WERI-Rb-1 (cell line): ENCODE measurements around the gene CD99L2.
"Not testable (repeated sequence)": the region's sequence is repeated elsewhere in the genome, so short reads cannot be mapped to it uniquely, and the experiment has no call there.

Experiments
- DNase-seq: peaks from one replicate; pipeline ENCODE4 v3.0.0-alpha.2; 2020
- H3K27ac ChIP-seq: fragments of 250-450 bp; sonication (Bioruptor Pico); 2 replicates; pipeline ENCODE4 v1.5.1; 2020; ENCODE audit warnings: mild to moderate bottlenecking, moderate library complexity
- H3K27me3 ChIP-seq: fragments of 250-450 bp; sonication (Bioruptor Pico); 2 replicates; pipeline ENCODE4 v1.5.1; 2021; ENCODE audit warnings: mild to moderate bottlenecking, low read depth, moderate library complexity; ENCODE audit not compliant: insufficient read depth, severe bottlenecking
- H3K36me3 ChIP-seq: fragments of 250-450 bp; sonication (Bioruptor Pico); 2 replicates; pipeline ENCODE4 v1.5.1; 2020; ENCODE audit warnings: mild to moderate bottlenecking, moderate library complexity
- H3K4me3 ChIP-seq: 2 replicates; pipeline ENCODE4 v1.5.1; 2011; ENCODE audit warnings: low read depth, mild to moderate bottlenecking, control low read depth, low read length
- H3K9me3 ChIP-seq: fragments of 250-450 bp; sonication (Bioruptor Pico); 2 replicates; pipeline ENCODE4 v1.5.1; 2021; ENCODE audit warnings: mild to moderate bottlenecking, moderate library complexity; ENCODE audit not compliant: severe bottlenecking
- CTCF ChIP-seq: IDR thresholded peaks from 2 replicates; pipeline ENCODE4 v1.5.1; 2011; ENCODE audit warnings: low read depth, mild to moderate bottlenecking, control low read depth, inconsistent platforms, low read length

Gene CD99L2

GRCh38 chrX:150831863-150832262, 66.6 kb downstream of the CD99L2 start:
- Histone ChIP-seq H3K9me3 (peaks cover 2% of the 10 kb centered on the region), H3K27ac (no peak overlapping the region), H3K36me3 (no peaks in the 10 kb centered on the region), H3K27me3 (no peaks in the 10 kb centered on the region), H3K4me3 (no peak overlapping the region)
- no peak for TF ChIP-seq CTCF
- DNase-seq: no peak

- Histone ChIP-seq H3K27me3 (no peaks in the 10 kb centered on the region), H3K9me3 (no peaks in the 10 kb centered on the region), H3K4me3 (no peak overlapping the region), H3K27ac (no peak overlapping the region), H3K36me3 (no peaks in the 10 kb centered on the region)
- DNase-seq: no peak
- no peak for TF ChIP-seq CTCF
Observed at GRCh38 chrX:150828785-150829184, 69.7 kb downstream of the CD99L2 start.

- H3K4me3 ChIP-seq, DNase-seq, H3K27ac ChIP-seq, H3K27me3 ChIP-seq, H3K36me3 ChIP-seq, H3K9me3 ChIP-seq: not testable (repeated sequence)
Observed at GRCh38 chrX:150824352-150824751, 74.1 kb downstream of the CD99L2 start.

GRCh38 chrX:150823826-150824225, 74.6 kb downstream of the CD99L2 start:
- H3K27me3 ChIP-seq, H3K27ac ChIP-seq, H3K4me3 ChIP-seq, H3K9me3 ChIP-seq, DNase-seq, H3K36me3 ChIP-seq: not testable (repeated sequence)

- peaks cover 2% of the 10 kb centered on the region for H3K9me3 ChIP-seq
- H3K27ac ChIP-seq: no peak overlapping the region
- no peak overlapping the region for H3K4me3 ChIP-seq
- DNase-seq: no peak
- no peak for TF ChIP-seq CTCF
- H3K36me3 ChIP-seq: no peaks in the 10 kb centered on the region
- no peaks in the 10 kb centered on the region for H3K27me3 ChIP-seq
Observed at GRCh38 chrX:150821971-150822370, 76.5 kb downstream of the CD99L2 start.

- Histone ChIP-seq H3K27me3 (no peaks in the 10 kb centered on the region), H3K9me3 (no peaks in the 10 kb centered on the region), H3K36me3 (no peaks in the 10 kb centered on the region), H3K27ac (no peak overlapping the region), H3K4me3 (no peak overlapping the region)
- TF ChIP-seq CTCF: no peak
- no peak for DNase-seq
Observed at GRCh38 chrX:150813922-150814321, 84.5 kb downstream of the CD99L2 start.

GRCh38 chrX:150806827-150807226, 91.6 kb downstream of the CD99L2 start:
- DNase-seq: no peak
- TF ChIP-seq CTCF: no peak
- no peaks in the 10 kb centered on the region for H3K36me3 ChIP-seq
- no peaks in the 10 kb centered on the region for H3K9me3 ChIP-seq
- no peak overlapping the region for H3K4me3 ChIP-seq
- no peaks in the 10 kb centered on the region for H3K27me3 ChIP-seq
- H3K27ac ChIP-seq: no peak overlapping the region
